ENCODE measurements around the gene IGF1R. TPM values are rescaled to one million over a fixed set of nuclear protein-coding genes. Genes with fewer than 3 reads are reported as not detected.

IGF1R gene
- total and polyA plus RNA-seq, 8 donors = 8.1 to 50.3 (median 36.0) TPM

- TF ChIP-seq CTCF (IDR thresholded peaks at IDR 0.05) = no peak
- 93% methylated on average over 25 of the region's 25 CpGs for WGBS, 2 donors
- intact Hi-C loops (cut with DNase I) = no loop called here
- Histone ChIP-seq H3K36me3 (peaks cover 0 to 35% (median 17%) of the 10 kb centered on the region in 3 donors), H3K27ac (no peak overlapping the region), H3K9me3 (no peaks in the 10 kb centered on the region), H3K4me3 (no peak overlapping the region), H3K27me3 (no peaks in the 10 kb centered on the region), H3K4me1 (peaks cover 15 to 26% (median 23%) of the 10 kb centered on the region in 3 donors)
- ATAC-seq (no peak), DNase-seq (no peak), FAIRE-seq (no peak)
Measured at GRCh38 chr15:98955961-98956723, 307.8 kb downstream of the IGF1R start.

- Histone ChIP-seq H3K36me3 (peaks cover 0 to 44% (median 19%) of the 10 kb centered on the region in 3 donors), H3K4me1 (peaks cover 14 to 20% (median 15%) of the 10 kb centered on the region in 3 donors), H3K9me3 (no peaks in the 10 kb centered on the region), H3K27me3 (no peaks in the 10 kb centered on the region), H3K4me3 (no peak overlapping the region), H3K27ac (no peak overlapping the region)
- intact Hi-C loops (cut with DNase I) = no loop called here
- no peak for DNase-seq
- TF ChIP-seq CTCF (IDR thresholded peaks at IDR 0.05) = no peak
- no peak for FAIRE-seq
- no peak for ATAC-seq
- WGBS, 2 donors = 92 to 94% methylated on average over 38 to 39 of the region's 39 CpGs
Measured at GRCh38 chr15:98956796-98957553, 308.6 kb downstream of the IGF1R start.

GRCh38 chr15:98957655-98958054 is 309.3 kb downstream of the IGF1R start:
- FAIRE-seq (no peak), DNase-seq (no peak), ATAC-seq (no peak)
- H3K9me3 ChIP-seq = no peaks in the 10 kb centered on the region
- H3K27ac ChIP-seq = no peak overlapping the region
- TF ChIP-seq CTCF (IDR thresholded peaks at IDR 0.05) = no peak
- intact Hi-C loops (cut with DNase I) = no loop called here
- H3K4me3 ChIP-seq = no peak overlapping the region
- H3K27me3 ChIP-seq = no peaks in the 10 kb centered on the region
- peaks cover 13 to 17% (median 15%) of the 10 kb centered on the region in 3 donors for H3K4me1 ChIP-seq
- WGBS, 2 donors = 81 to 86% methylated on average over 6 of the region's 6 CpGs
- peaks cover 0 to 51% (median 19%) of the 10 kb centered on the region in 3 donors for H3K36me3 ChIP-seq

- DNase-seq (no peak), ATAC-seq (no peak), FAIRE-seq (no peak)
- H3K36me3 ChIP-seq = peaks cover 0 to 53% (median 19%) of the 10 kb centered on the region in 3 donors
- WGBS, 2 donors = 92 to 97% methylated on average over 11 of the region's 11 CpGs
- intact Hi-C loops (cut with DNase I) = no loop called here
- no peaks in the 10 kb centered on the region for H3K27me3 ChIP-seq
- no peak for TF ChIP-seq CTCF (IDR thresholded peaks at IDR 0.05)
- H3K4me3 ChIP-seq = no peak overlapping the region
- H3K27ac ChIP-seq = no peak overlapping the region
- H3K9me3 ChIP-seq = no peaks in the 10 kb centered on the region
- H3K4me1 ChIP-seq = peaks cover 9 to 13% (median 11%) of the 10 kb centered on the region in 3 donors
Measured at GRCh38 chr15:98958076-98958475, 309.7 kb downstream of the IGF1R start.

Data from pancreas (tissue), 10 donors.